NT2/D1 (cell line): ENCODE data around the gene CLEC9A.

ENCODE experiments used
- SUZ12 ChIP-seq: IDR thresholded peaks from 2 replicates; pipeline ENCODE4 v1.6.1; 2011; ENCODE audit not compliant: insufficient read length, insufficient read depth; ENCODE audit errors: extremely low read depth
- YY1 ChIP-seq: IDR thresholded peaks from 2 replicates; pipeline ENCODE4 v1.6.1; 2011; ENCODE audit not compliant: insufficient read length, insufficient read depth

- TF ChIP-seq YY1: no peak
- no peak for TF ChIP-seq SUZ12
These were observed 81.0 kb downstream of the CLEC9A start for GRCh38 chr12:10111451-10111850.
